GM12878 (cell line): ENCODE results near the gene ZNRF3. TPM values are rescaled to one million over a fixed set of nuclear protein-coding genes. Genes with fewer than 3 reads are reported as not detected.

Experiments used
- ATAC-seq: fragments of 200-7000 bp; cut with Tn5 transposase; 3 replicates; pipeline ENCODE4 v1.9.1; 2020; ENCODE audit warnings: mild to moderate bottlenecking, moderate library complexity
- BruUV-seq: library from RNA; stranded (reverse); fragments of 400-500 nt; replicated peaks from 2 replicates; lab custom pipeline; 2021; lab: Mats Ljungman, UMichigan
- CTCF ChIA-PET: fragments of 300-600 bp; sonication (Branson Sonifier 250); formaldehyde crosslinking; extraction: SDS; loops from one replicate; lab custom pipeline; 2021; ENCODE audit warnings: inconsistent platforms; lab: Yijun Ruan, JAX
- POLR2A ChIA-PET: fragments of 350-600 bp; formaldehyde crosslinking; extraction: SDS; loops from one replicate; lab custom pipeline; 2021; ENCODE audit warnings: inconsistent platforms; lab: Charles Lee
- RAD21 ChIA-PET: fragments of 300-600 bp; sonication (Branson Sonifier 250); formaldehyde crosslinking; loops from one replicate; lab custom pipeline; 2023; ENCODE audit warnings: antibody characterized with exemption; ENCODE audit not compliant: unreplicated experiment; lab: Charles Lee
- SMC1A ChIA-PET: fragments of 300-600 bp; sonication (Branson Sonifier 250); formaldehyde crosslinking; loops from one replicate; lab custom pipeline; 2023; ENCODE audit not compliant: unreplicated experiment, uncharacterized antibody; lab: Charles Lee
- DNase-seq: peaks from one replicate; pipeline ENCODE4 v3.0.0-alpha.2; 2011; ENCODE audit warnings: low read depth, low spot score
- FAIRE-seq: peaks from 3 replicates; lab custom pipeline; 2011; peaks lifted over from hg19 to GRCh38; lab: Jason Lieb, UNC
- H2AFZ ChIP-seq: 2 replicates; pipeline ENCODE4 v1.6.0; 2011; ENCODE audit warnings: low read depth, low read length, control low read depth; ENCODE audit not compliant: control insufficient read depth
- H3K27ac ChIP-seq: 2 replicates; pipeline ENCODE4 v1.5.1; 2011; ENCODE audit warnings: control low read depth; ENCODE audit not compliant: control insufficient read depth, insufficient read depth
- H3K27me3 ChIP-seq, 2 experiments: replicated peaks in 1 of 2; 2 replicates each; pipeline versions ENCODE4 v1.6.0 to v1.6.1; 2011; ENCODE audit warnings: low read length in 1 of 2; ENCODE audit not compliant: control insufficient read depth in 2 of 2, insufficient read depth in 2 of 2
- H3K36me3 ChIP-seq, 2 experiments: 2 replicates each; pipeline ENCODE4 v1.5.1; 2011; ENCODE audit warnings: low read length in 1 of 2; ENCODE audit not compliant: control insufficient read depth in 2 of 2, insufficient read depth in 2 of 2
- H3K4me1 ChIP-seq: 2 replicates; pipeline ENCODE4 v1.6.1; 2011; ENCODE audit warnings: mild to moderate bottlenecking, low read length, moderate library complexity, mixed read lengths; ENCODE audit not compliant: control insufficient read depth, insufficient read depth
- H3K4me2 ChIP-seq: 2 replicates; pipeline ENCODE4 v1.6.0; 2011; ENCODE audit warnings: control low read depth; ENCODE audit not compliant: control insufficient read depth, insufficient read depth
- H3K4me3 ChIP-seq: fragments of 200-600 bp; sonication (generic); 2 replicates; pipeline ENCODE4 v1.5.1; 2016
- H3K79me2 ChIP-seq: 2 replicates; pipeline ENCODE4 v1.6.0; 2011; ENCODE audit warnings: low read length; ENCODE audit not compliant: control insufficient read depth, insufficient read depth
- H3K9ac ChIP-seq: 2 replicates; pipeline ENCODE4 v1.8.0; 2011; ENCODE audit warnings: low read length, control low read depth, mixed read lengths; ENCODE audit not compliant: control insufficient read depth, insufficient read depth
- H3K9me3 ChIP-seq: replicated peaks from 3 replicates; pipeline ENCODE4 v1.5.1; 2011; ENCODE audit warnings: mild to moderate bottlenecking, low read length; ENCODE audit not compliant: control insufficient read depth, insufficient read depth
- H4K20me1 ChIP-seq: 2 replicates; pipeline ENCODE4 v1.6.0; 2011; ENCODE audit not compliant: control insufficient read depth, insufficient read depth
- BACH1 ChIP-seq: fragments of 450-650 bp; IDR thresholded peaks from 2 replicates; pipeline ENCODE4 v1.6.1; 2017; ENCODE audit warnings: mild to moderate bottlenecking, borderline replicate concordance
- BCL11A ChIP-seq: IDR thresholded peaks from 2 replicates; pipeline ENCODE4 v1.6.1; 2011; ENCODE audit warnings: low read depth, low read length
- BHLHE40 ChIP-seq, 2 experiments: fragments of 450-650 bp in 1 of 2; IDR thresholded peaks; 2 replicates each; pipeline ENCODE4 v1.6.1; 2011 to 2017; ENCODE audit warnings: low read depth in 2 of 2, borderline replicate concordance in 1 of 2, improper control_type of control experiment in 1 of 2, low read length in 1 of 2, mild to moderate bottlenecking in 1 of 2
- BRCA1 ChIP-seq: IDR thresholded peaks from 2 replicates; pipeline ENCODE4 v1.6.1; 2011; ENCODE audit warnings: low read depth, low read length, improper control_type of control experiment
- CBX5 ChIP-seq: sonication (generic); IDR thresholded peaks from 2 replicates; pipeline ENCODE4 v1.6.1; 2016; ENCODE audit warnings: low read depth, moderate library complexity, mild to moderate bottlenecking, inconsistent platforms
- IKZF2 ChIP-seq, 2 experiments: fragments of 450-650 bp; IDR thresholded peaks; 2 replicates each; pipeline ENCODE4 v1.6.1; 2017; ENCODE audit warnings: mild to moderate bottlenecking in 2 of 2, moderate library complexity in 2 of 2
- SIX5 ChIP-seq: IDR thresholded peaks from 2 replicates; pipeline ENCODE4 v1.6.1; 2011; ENCODE audit warnings: mild to moderate bottlenecking, low read depth, low read length, moderate library complexity; ENCODE audit not compliant: severe bottlenecking
- SREBF2 ChIP-seq: IDR thresholded peaks from 2 replicates; pipeline ENCODE4 v1.6.1; 2012; ENCODE audit warnings: mild to moderate bottlenecking, low read length
- ZNF384 ChIP-seq: IDR thresholded peaks from 2 replicates; pipeline ENCODE4 v1.6.1; 2012; ENCODE audit warnings: low read depth, mild to moderate bottlenecking, low read length, improper control_type of control experiment, borderline replicate concordance
- WGBS: methylation state at CpG from one replicate; pipeline ENCODE4 v1.1.6; 2016; ENCODE audit warnings: low lambda C conversion rate; ENCODE audit not compliant: insufficient replicate concordance, insufficient coverage; ENCODE audit errors: missing lambda C conversion rate; 5-methylcytosine and 5-hydroxymethylcytosine counted together
- in situ Hi-C: fragments of 300-500 bp; cut with MboI; formaldehyde crosslinking; loops from 9 replicates; pipeline ENCODE4 v1.14.3; 2018; ENCODE audit warnings: mixed read lengths
- intact Hi-C: fragments of 100-400 bp; cut with micrococcal nuclease; formaldehyde crosslinking; loops from one replicate; pipeline ENCODE4 v1.14.2; 2022; ENCODE audit not compliant: unreplicated experiment
- polyA plus RNA-seq, 11 experiments: library from polyadenylated mRNA; depleted of rRNA in 4 of 11; unstranded in 6 of 11; stranded (reverse) in 5 of 11; fragments of >200 nt; fragmentation: Nextera tagmentation in 4 of 11; fragmentation: Illumina TruSeq in 1 of 11; extraction: Ambion mirVana in 4 of 11; extraction: Trizol in 1 of 11; gene quantifications; 1 replicate in 1 of 11; 2 replicates in 10 of 11; pipeline versions ENCODE4 v1.2.1 to v1.2.3, GENCODE V29; 2011 to 2016; ENCODE audit warnings: inconsistent platforms in 2 of 11, missing spikeins in 2 of 11, low read depth in 1 of 11
- total RNA-seq, 4 experiments: library from RNA; depleted of rRNA in 3 of 4; stranded (reverse); fragments of >200 nt in 3 of 4; fragmentation: Illumina TruSeq in 1 of 4; extraction: Trizol in 1 of 4; gene quantifications; 2 replicates each; pipeline versions ENCODE4 v1.2.1 to v1.2.3, GENCODE V29; 2013 to 2021
- TF ChIP-seq, protein P1 (sequence below): IDR thresholded peaks from 2 replicates; pipeline ENCODE4 v1.6.1; 2011; ENCODE audit warnings: borderline replicate concordance, low read depth, mild to moderate bottlenecking, moderate library complexity, mixed read lengths, low read length; ENCODE audit not compliant: insufficient read depth; ENCODE audit errors: extremely low read length
- TF ChIP-seq, protein P2 (sequence below): fragments of 450-650 bp; conservative IDR thresholded peaks from 2 replicates; pipeline ENCODE4 v1.6.1; 2017; ENCODE audit warnings: mild to moderate bottlenecking, moderate library complexity
- TF ChIP-seq, protein P3 (sequence below): fragments of 450-650 bp; IDR thresholded peaks from 2 replicates; pipeline ENCODE4 v1.6.1; 2017; ENCODE audit warnings: low read depth, mild to moderate bottlenecking, moderate library complexity

Gene ZNRF3
- total and polyA plus RNA-seq, 10 of the 15 experiments (the other 5 are each of a cell fraction or from before 2014, with no cell fraction given): 0.05 to 2.4 (median 0.46) TPM

DNA sequence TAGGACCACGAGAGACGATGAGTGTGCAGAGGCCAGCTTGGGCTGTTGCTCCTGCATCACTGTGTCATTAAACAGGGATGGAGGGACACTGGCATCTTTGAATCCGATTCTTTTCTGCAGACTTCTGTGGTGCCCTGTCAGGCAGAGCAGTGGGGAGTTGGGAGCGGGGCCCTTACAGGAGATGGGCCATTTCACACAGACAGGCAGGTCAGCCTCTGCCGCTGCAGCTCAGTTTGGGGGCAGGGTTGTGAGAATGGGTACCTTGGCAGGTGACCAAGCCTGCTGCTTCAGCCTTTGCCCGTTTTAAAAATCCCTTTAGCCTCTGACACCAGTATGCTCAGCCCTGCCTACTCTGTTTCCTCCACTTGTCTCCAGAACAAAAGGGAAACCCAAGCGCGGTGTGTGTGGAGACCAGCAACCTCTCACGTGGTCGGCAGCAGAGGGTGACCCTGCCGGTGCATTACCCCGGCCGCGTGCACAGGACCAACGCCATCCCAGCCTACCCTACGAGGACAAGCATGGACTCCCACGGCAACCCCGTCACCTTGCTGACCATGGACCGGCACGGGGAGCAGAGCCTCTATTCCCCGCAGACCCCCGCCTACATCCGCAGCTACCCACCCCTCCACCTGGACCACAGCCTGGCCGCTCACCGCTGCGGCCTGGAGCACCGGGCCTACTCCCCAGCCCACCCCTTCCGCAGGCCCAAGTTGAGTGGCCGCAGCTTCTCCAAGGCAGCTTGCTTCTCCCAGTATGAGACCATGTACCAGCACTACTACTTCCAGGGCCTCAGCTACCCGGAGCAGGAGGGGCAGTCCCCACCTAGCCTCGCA, 165.7 kb downstream of the ZNRF3 start:
- ChIA-PET CTCF (interaction anchor here (0.6 to 1.1 kb wide), 2 partner anchors 14 to 1337 kb away, joined by 3 to 4 read pairs; no protein-coding TSS in a partner anchor), SMC1A (interaction anchor here (2.2 kb wide), 1 partner anchor 105 kb away, joined by 6 read pairs; no protein-coding TSS in a partner anchor), POLR2A (interaction anchor here (0.5 kb wide), 1 partner anchor 167 kb away, joined by 4 read pairs; no protein-coding TSS in a partner anchor), RAD21 (interaction anchor here (0.8 to 1.7 kb wide), 4 partner anchors 26 to 142 kb away, joined by 3 to 4 read pairs (median 4); no protein-coding TSS in a partner anchor)
- intact Hi-C loops (loop anchor here (10.0 kb wide), 1 partner anchor 106 kb away; no protein-coding TSS in a partner anchor), in situ Hi-C loops (loop anchor here (25.0 kb wide), 1 partner anchor 1012 kb away; no protein-coding TSS in a partner anchor)
- no peak overlapping the region for H3K9ac ChIP-seq
- peaks cover 0 to 22% of the 10 kb centered on the region in 2 experiments; a peak in 2 of 4 replicates for H3K36me3 ChIP-seq
- no peak overlapping the region for H2AFZ ChIP-seq
- H4K20me1 ChIP-seq: no peaks in the 10 kb centered on the region
- no peaks in the 10 kb centered on the region for H3K79me2 ChIP-seq
- TF ChIP-seq, protein P1, sequence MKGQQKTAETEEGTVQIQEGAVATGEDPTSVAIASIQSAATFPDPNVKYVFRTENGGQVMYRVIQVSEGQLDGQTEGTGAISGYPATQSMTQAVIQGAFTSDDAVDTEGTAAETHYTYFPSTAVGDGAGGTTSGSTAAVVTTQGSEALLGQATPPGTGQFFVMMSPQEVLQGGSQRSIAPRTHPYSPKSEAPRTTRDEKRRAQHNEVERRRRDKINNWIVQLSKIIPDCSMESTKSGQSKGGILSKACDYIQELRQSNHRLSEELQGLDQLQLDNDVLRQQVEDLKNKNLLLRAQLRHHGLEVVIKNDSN: no peak
- TF ChIP-seq CBX5 (no peak), IKZF2 (IDR thresholded peaks at IDR 0.05) (no peak), BHLHE40 (IDR thresholded peaks at IDR 0.05; ENCODE audit: borderline replicate concordance in 1 of 2, low read depth in 2 of 2, low read length in 1 of 2) (no peak), SIX5 (no peak), BACH1 (no peak), BRCA1 (no peak), SREBF2 (no peak), BCL11A (no peak), ZNF384 (no peak)
- TF ChIP-seq, protein P2, sequence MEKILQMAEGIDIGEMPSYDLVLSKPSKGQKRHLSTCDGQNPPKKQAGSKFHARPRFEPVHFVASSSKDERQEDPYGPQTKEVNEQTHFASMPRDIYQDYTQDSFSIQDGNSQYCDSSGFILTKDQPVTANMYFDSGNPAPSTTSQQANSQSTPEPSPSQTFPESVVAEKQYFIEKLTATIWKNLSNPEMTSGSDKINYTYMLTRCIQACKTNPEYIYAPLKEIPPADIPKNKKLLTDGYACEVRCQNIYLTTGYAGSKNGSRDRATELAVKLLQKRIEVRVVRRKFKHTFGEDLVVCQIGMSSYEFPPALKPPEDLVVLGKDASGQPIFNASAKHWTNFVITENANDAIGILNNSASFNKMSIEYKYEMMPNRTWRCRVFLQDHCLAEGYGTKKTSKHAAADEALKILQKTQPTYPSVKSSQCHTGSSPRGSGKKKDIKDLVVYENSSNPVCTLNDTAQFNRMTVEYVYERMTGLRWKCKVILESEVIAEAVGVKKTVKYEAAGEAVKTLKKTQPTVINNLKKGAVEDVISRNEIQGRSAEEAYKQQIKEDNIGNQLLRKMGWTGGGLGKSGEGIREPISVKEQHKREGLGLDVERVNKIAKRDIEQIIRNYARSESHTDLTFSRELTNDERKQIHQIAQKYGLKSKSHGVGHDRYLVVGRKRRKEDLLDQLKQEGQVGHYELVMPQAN: no peak
- TF ChIP-seq, protein P3, sequence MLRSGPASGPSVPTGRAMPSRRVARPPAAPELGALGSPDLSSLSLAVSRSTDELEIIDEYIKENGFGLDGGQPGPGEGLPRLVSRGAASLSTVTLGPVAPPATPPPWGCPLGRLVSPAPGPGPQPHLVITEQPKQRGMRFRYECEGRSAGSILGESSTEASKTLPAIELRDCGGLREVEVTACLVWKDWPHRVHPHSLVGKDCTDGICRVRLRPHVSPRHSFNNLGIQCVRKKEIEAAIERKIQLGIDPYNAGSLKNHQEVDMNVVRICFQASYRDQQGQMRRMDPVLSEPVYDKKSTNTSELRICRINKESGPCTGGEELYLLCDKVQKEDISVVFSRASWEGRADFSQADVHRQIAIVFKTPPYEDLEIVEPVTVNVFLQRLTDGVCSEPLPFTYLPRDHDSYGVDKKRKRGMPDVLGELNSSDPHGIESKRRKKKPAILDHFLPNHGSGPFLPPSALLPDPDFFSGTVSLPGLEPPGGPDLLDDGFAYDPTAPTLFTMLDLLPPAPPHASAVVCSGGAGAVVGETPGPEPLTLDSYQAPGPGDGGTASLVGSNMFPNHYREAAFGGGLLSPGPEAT: no peak
- H3K27ac ChIP-seq: no peak overlapping the region
- no peak for DNase-seq
- 69% methylated on average over 31 of the region's 31 CpGs for WGBS
- H3K4me3 ChIP-seq: no peak overlapping the region
- peaks cover 0 to 2% of the 10 kb centered on the region in 2 experiments; a peak in 2 of 4 replicates for H3K27me3 ChIP-seq
- H3K4me1 ChIP-seq: no peaks in the 10 kb centered on the region
- ATAC-seq: no peak
- BruUV-seq: no TSS peak
- no peak for FAIRE-seq
- no peak overlapping the region for H3K4me2 ChIP-seq
- H3K9me3 ChIP-seq: no peaks in the 10 kb centered on the region
